SK-MEL-5 (cell line): Measurements from ENCODE around the gene TMEM150A. TPM values are rescaled to one million over a fixed set of nuclear protein-coding genes. Genes with fewer than 3 reads are reported as not detected.

Experiments used
- DNase-seq: peaks from one replicate; pipeline ENCODE4 v3.0.0-alpha.2; 2016; ENCODE audit warnings: low read depth, low spot score
- in situ Hi-C: cut with HindIII; loops from 2 replicates; pipeline ENCODE4 v1.10.0; 2016; ENCODE audit warnings: low sequenced_read_pairs, high pct_unique_total_duplicates, low pct_unique_long_range_greater_than_20kb
- small RNA-seq, 2 experiments: library from RNA; depleted of rRNA; stranded (forward); fragments of <200 nt; gene quantifications; one replicate each; pipeline ENCODE3, GENCODE V24; 2014
- total RNA-seq: library from RNA; depleted of rRNA; stranded (reverse); fragments of >200 nt; shearing (Covaris generic); gene quantifications from 2 replicates; pipeline ENCODE4 v1.2.3, GENCODE V29; 2014; rRNA removed

Gene TMEM150A
- total RNA-seq, 1 experiment from 2014 or later: 22.3 TPM

DNA sequence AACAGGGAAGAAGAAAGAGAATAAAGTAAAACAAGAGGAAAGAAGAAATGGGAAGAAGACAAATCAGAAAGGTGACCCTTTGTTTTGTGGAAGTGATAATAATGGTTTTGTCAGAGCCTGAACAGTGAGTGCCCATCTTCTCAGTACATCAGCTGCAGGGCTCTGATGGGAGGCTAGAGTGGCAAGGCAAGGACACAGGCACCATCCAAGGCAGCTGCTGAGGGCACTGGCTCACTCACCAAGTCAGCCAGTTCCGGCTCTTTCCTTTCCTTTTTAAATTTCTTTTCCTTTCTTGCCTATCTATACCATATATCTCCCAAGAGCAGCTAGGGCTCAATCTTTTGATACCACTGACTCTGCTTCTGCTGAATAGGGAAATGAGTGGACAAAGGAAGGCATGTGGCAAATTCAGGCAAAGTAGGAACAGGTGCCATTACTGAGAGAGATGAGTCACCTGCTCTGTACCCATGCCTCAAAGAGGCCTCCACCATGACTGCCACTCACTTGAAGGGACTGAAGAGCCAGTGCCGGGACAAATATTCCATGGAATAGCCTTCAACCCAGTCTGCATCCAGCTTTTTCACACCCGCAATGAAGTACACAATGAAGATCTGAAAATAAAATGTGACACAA, 47.4 kb downstream of the TMEM150A start:
- no peak for DNase-seq
- in situ Hi-C loops: no loop called here

DNA sequence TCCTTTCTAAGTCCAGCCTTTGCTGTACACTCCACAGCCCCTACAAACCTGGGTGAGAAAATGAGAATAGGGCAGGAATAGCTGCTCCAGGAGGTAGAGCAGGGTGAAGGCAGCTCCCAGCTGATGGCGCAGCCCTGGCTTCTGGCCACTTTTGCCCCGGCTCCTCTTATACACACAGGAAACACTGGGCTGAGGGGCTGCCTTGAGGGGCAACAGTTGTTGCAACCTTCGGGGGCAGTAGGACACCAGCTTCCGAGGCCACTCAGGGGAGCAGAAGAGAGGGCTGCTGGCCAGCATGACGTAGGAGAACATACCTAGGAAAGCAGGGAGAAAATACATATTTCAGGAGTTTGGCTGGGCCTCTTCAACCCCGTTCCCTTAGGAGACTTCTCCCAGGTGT, 49.3 kb downstream of the TMEM150A start:
- in situ Hi-C loops: no loop called here
- DNase-seq: no peak

DNA sequence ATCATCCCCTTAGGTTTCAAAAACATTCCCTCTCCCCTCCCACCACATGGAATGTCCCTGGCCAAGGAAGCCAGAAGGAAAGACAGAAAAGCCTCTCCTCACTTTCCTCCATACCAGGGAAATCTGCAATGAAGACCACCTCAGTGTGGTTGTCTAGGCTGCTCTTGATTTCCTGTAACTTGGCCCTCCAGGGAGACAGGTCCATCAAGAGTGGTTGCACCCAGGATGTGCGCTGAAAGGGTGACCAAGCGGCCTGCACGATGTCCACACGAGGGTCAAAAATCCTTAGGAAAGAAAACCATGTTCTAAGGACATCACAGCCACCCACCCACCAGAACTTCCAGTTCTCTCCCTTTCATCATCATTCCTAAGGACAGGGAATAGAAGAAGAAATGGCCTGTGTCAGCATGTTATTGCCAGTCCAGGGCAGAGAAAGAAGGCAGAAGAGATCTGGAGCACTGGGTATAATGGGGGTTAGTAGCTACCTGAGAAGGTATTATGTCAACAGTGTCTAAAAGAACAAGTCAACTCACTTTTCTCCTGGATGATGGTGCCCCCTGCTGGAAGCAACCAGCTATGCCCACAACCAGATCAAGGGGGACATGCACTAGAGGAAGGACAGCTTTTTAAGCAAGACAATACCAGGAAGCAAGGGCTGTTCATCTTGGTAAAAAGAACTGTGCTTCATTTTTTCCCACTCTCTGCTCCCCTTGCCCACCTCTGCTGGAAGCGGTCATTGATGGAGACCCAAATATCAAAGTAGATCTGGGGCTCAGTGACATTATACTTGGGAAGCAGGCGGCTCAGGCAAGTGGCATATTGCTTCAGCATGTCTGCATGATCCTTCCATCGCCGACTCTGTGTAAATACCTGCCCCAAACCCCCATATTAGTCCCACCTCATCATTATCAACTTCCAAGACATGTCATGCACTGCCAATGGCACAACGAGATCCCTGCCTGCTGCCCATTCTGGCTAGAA, 50.5 kb downstream of the TMEM150A start:
- DNase-seq: peak; percentile 90
- in situ Hi-C loops: no loop called here

DNA sequence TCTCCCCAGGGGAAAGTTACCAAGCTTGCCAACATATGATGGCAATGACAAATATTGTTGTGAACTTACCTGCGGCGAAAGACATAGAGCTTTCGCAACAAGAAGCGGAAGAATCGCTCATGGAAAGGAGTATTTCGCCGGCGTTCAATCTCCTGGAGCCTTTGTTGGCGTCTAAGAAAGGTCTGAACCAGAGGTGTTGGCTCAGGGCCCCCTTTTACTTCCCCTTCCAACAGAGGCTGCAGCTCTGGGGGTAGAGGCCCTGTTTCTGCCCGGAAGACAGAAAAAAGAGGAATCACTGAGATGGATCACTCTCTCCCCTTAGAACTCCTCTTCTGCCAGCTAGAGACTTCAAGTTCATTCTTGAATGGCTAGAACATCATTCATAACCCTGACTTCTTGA, 52.0 kb downstream of the TMEM150A start:
- DNase-seq: no peak
- in situ Hi-C loops: no loop called here

DNA sequence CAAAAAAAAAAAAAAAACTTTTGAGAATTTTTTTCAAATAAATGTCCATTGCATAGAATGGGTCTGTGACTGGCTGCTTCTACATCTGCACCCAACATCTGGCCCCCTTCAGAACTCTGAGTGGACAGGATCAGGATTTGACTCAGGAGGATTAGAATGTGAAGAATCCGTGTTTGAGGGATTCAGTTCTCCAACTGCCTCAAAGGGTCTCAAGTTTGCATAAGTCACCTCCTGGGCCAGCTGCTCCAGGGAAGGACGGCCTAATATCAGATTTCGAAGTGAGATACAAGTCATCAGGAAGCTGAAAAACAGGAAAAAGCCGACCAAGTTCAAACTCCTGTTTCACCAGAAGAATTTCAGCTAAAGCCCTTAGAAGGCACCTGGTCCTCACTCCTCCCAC, 52.7 kb downstream of the TMEM150A start:
- in situ Hi-C loops: no loop called here
- no peak for DNase-seq

DNA sequence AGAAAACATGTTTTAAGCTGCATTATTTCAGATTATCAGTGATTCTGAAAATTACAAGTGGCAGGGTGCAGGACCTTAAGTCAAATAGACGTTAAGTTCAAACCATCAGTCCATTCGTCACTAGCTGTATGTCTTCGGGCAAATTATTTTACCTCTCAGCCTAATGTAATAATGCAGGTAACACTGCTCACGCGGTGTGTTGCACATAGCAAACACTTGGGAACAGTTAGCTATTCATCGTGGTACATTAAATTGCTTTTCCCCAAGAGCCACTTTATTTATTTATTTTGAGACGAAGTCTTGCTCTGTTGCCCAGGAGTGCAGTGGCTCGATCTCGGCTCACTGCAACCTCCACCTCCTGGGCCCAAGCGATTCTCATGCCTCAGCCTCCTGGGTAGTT, 53.4 kb downstream of the TMEM150A start:
- in situ Hi-C loops: no loop called here
- no peak for DNase-seq

DNA sequence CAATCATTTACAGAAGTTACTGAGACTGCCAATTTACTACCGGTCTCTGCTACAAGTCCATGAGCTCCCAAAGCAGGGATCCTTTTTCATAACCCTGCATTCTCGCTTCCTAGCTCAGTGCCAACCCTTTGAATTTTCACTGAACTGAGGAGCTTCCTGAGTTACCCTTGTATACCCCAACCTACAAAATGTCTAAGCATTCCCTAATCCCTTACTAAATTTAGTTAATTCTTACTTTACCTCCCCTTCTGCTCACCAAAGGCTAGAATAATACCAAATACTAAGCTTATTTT, 53.9 kb downstream of the TMEM150A start:
- in situ Hi-C loops: no loop called here
- DNase-seq: no peak

Small RNA genes lying within 50 kb of the gene (small RNA-seq; reads per million reads assigned to genes)
- 0 reads per million in 2 experiments for gene RN7SL126P

Other genes starting within 250 kb of the TMEM150A start
- 130 and 138 TPM in 2 replicates for gene RETSAT, start 248.2 kb downstream of the TMEM150A start, total RNA-seq
- 13.7 and 13.9 TPM in 2 replicates for gene ELMOD3, start 247.9 kb downstream of the TMEM150A start, total RNA-seq
- 11.3 and 21.8 TPM in 2 replicates for gene CAPG, start 192.3 kb downstream of the TMEM150A start, total RNA-seq
- 0.40 and 0.66 TPM in 2 replicates for gene SH2D6, start 184.0 kb downstream of the TMEM150A start, total RNA-seq
- gene MAT2A, start 63.5 kb downstream of the TMEM150A start, total RNA-seq: 88.9 and 107 TPM in 2 replicates
- gene GGCX, start 41.2 kb downstream of the TMEM150A start, total RNA-seq: 71.5 and 90.9 TPM in 2 replicates
- gene VAMP8, start 25.1 kb downstream of the TMEM150A start, total RNA-seq: 48.2 and 51.9 TPM in 2 replicates
- gene VAMP5, start 18.3 kb downstream of the TMEM150A start, total RNA-seq: not detected in 2 replicates
- 212 and 226 TPM in 2 replicates for gene RNF181, start 7.0 kb downstream of the TMEM150A start, total RNA-seq
- gene C2orf68, start 9.4 kb upstream of the TMEM150A start, total RNA-seq: 27.3 and 29.9 TPM in 2 replicates
- 98.7 and 107 TPM in 2 replicates for gene USP39, start 13.5 kb upstream of the TMEM150A start, total RNA-seq
- not detected in 2 replicates for gene SFTPB, start 65.5 kb upstream of the TMEM150A start, total RNA-seq
- gene GNLY, start 91.7 kb upstream of the TMEM150A start, total RNA-seq: not detected in 2 replicates
- 12.0 and 16.9 TPM in 2 replicates for gene ATOH8, start 151.3 kb upstream of the TMEM150A start, total RNA-seq